GM10266 (cell line): ENCODE results near the gene TP73.

Source experiments
- DNase-seq: peaks from one replicate; pipeline ENCODE4 v3.0.0; 2012; ENCODE audit errors: extremely low spot score
- CTCF ChIP-seq: IDR thresholded peaks from 2 replicates; pipeline ENCODE4 v1.5.1; 2012; ENCODE audit warnings: mild to moderate bottlenecking, low read depth; ENCODE audit not compliant: control insufficient read depth, insufficient read depth; ENCODE audit errors: missing control alignments

Gene TP73

GRCh38 chr1:3632716-3633343 is 19.5 kb upstream of the TP73 start:
- TF ChIP-seq CTCF: no peak
- DNase-seq: no peak

GRCh38 chr1:3633344-3634058 is 18.8 kb upstream of the TP73 start:
- DNase-seq: no peak
- no peak for TF ChIP-seq CTCF

GRCh38 chr1:3634059-3634800 is 18.1 kb upstream of the TP73 start:
- no peak for TF ChIP-seq CTCF
- DNase-seq: no peak

- no peak for TF ChIP-seq CTCF
- DNase-seq: no peak
Measured at GRCh38 chr1:3636080-3636479, 16.2 kb upstream of the TP73 start.

GRCh38 chr1:3636531-3636930 is 15.8 kb upstream of the TP73 start:
- DNase-seq: no peak
- no peak for TF ChIP-seq CTCF

GRCh38 chr1:3638027-3638426 is 14.3 kb upstream of the TP73 start:
- TF ChIP-seq CTCF: no peak

GRCh38 chr1:3638676-3639075 is 13.6 kb upstream of the TP73 start:
- DNase-seq: no peak
- TF ChIP-seq CTCF: no peak

More at GRCh38 chr1:3638027-3638426, 14.3 kb upstream of the TP73 start:
- no peak for DNase-seq
